CD4-positive, alpha-beta T cell (primary cell): ENCODE results near the gene ZNF513. TPM values are rescaled to one million over a fixed set of nuclear protein-coding genes. Genes with fewer than 3 reads are reported as not detected.
A peak's percentile ranks its signal among the peaks of the same experiment; 100 is the strongest.

Experiments
- ATAC-seq: fragments of 200-7000 bp; cut with Tn5 transposase; one replicate; pipeline ENCODE4 v1.10.0; 2022; ENCODE audit warnings: mild to moderate bottlenecking; ENCODE audit not compliant: poor library complexity
- CTCF ChIA-PET: fragments of 350-600 bp; sonication (Branson Sonifier 250); formaldehyde crosslinking; loops from one replicate; lab custom pipeline; 2021; ENCODE audit warnings: antibody characterized with exemption, inconsistent platforms; lab: Charles Lee
- POLR2A ChIA-PET: fragments of 350-600 bp; sonication (Branson Sonifier 250); formaldehyde crosslinking; loops from one replicate; lab custom pipeline; 2021; ENCODE audit warnings: antibody characterized with exemption, inconsistent platforms; lab: Charles Lee
- DNase-seq, 14 experiments: peaks; one replicate each; pipeline ENCODE4 v3.0.0-alpha.2; 2013 to 2020; ENCODE audit warnings: mixed read lengths in 2 of 14
- H3K27ac ChIP-seq, 2 donors: one replicate each; pipeline versions ENCODE4 v1.5.1 to v1.7.0; 2013; ENCODE audit warnings: low read length in 2 of 2, low read depth in 1 of 2, mild to moderate bottlenecking in 1 of 2
- H3K27me3 ChIP-seq, 2 experiments: 1 replicate in 1 of 2; 2 replicates in 1 of 2; pipeline versions ENCODE4 v1.6.1 to v1.7.0; 2013; ENCODE audit warnings: low read length in 2 of 2, control low read depth in 1 of 2, mild to moderate bottlenecking in 1 of 2, moderate library complexity in 1 of 2; ENCODE audit not compliant: insufficient read depth in 2 of 2, control insufficient read depth in 1 of 2
- H3K36me3 ChIP-seq: one replicate; pipeline ENCODE4 v1.6.1; 2013; ENCODE audit warnings: low read length, control low read depth; ENCODE audit not compliant: insufficient read depth
- H3K4me1 ChIP-seq: one replicate; pipeline ENCODE4 v1.6.1; 2013; ENCODE audit warnings: low read length, control low read depth; ENCODE audit not compliant: insufficient read depth
- H3K4me3 ChIP-seq: one replicate; pipeline ENCODE4 v1.5.1; 2013; ENCODE audit warnings: mild to moderate bottlenecking, low read length, moderate library complexity
- H3K9me3 ChIP-seq, 2 experiments: 1 replicate in 1 of 2; 2 replicates in 1 of 2; pipeline versions ENCODE4 v1.6.1 to v1.7.0; 2013; ENCODE audit warnings: low read length in 2 of 2, mild to moderate bottlenecking in 2 of 2, control low read depth in 1 of 2, moderate library complexity in 1 of 2; ENCODE audit not compliant: control insufficient read depth in 1 of 2, insufficient read depth in 1 of 2
- H3K27ac Mint-ChIP-seq: one replicate; pipeline ENCODE4 v1.8.0; 2020; ENCODE audit warnings: mixed read lengths
- H3K27me3 Mint-ChIP-seq: one replicate; pipeline ENCODE4 v1.8.0; 2021; ENCODE audit warnings: mixed read lengths
- H3K36me3 Mint-ChIP-seq: one replicate; pipeline ENCODE4 v1.8.0; 2021; ENCODE audit warnings: low read depth, mixed read lengths
- H3K4me1 Mint-ChIP-seq: one replicate; pipeline ENCODE4 v1.8.0; 2021; ENCODE audit warnings: low read depth, mixed read lengths
- H3K4me3 Mint-ChIP-seq: one replicate; pipeline ENCODE4 v1.8.0; 2020; ENCODE audit warnings: mild to moderate bottlenecking, mixed read lengths
- H3K9me3 Mint-ChIP-seq: one replicate; pipeline ENCODE4 v1.8.0; 2020; ENCODE audit warnings: mixed read lengths
- CTCF ChIP-seq: fragments of 200-600 bp; IDR thresholded peaks from one replicate; pipeline ENCODE4 v1.8.0; 2022; ENCODE audit warnings: antibody characterized with exemption, mild to moderate bottlenecking
- intact Hi-C, 2 experiments: fragments of 100-400 bp; cut with DNase I in 1 of 2; cut with micrococcal nuclease in 1 of 2; formaldehyde crosslinking; loops; one replicate each; pipeline versions ENCODE4 v1.15.1 to v1.9.0; 2023 to 2025; cut with DNase I, micrococcal nuclease
- total RNA-seq, 174 experiments: library from RNA in 2 of 174; stranded (reverse) in 2 of 174; gene quantifications; one replicate each; pipeline ENCODE4 v1.2.3 and lab custom pipeline; 2021 to 2026

Gene ZNF513
- total RNA-seq, 2 experiments from 2014 or later: 22.8 to 22.9 TPM

- no peak overlapping the region for H3K4me3 ChIP-seq
- TF ChIP-seq CTCF: no peak
- H3K27me3 ChIP-seq: no peaks in the 10 kb centered on the region
- Mint-ChIP-seq H3K27me3 (no peaks in the 10 kb centered on the region), H3K4me3 (no peak overlapping the region), H3K9me3 (no peaks in the 10 kb centered on the region), H3K36me3 (no peaks in the 10 kb centered on the region), H3K4me1 (peaks cover 5% of the 10 kb centered on the region), H3K27ac (no peak overlapping the region)
- ATAC-seq (no peak), DNase-seq (no peak)
- CTCF ChIA-PET: no interaction called here
- POLR2A ChIA-PET: no interaction called here
- no peaks in the 10 kb centered on the region for H3K4me1 ChIP-seq
- no peaks in the 10 kb centered on the region for H3K36me3 ChIP-seq
- no peak overlapping the region for H3K27ac ChIP-seq
- no peaks in the 10 kb centered on the region for H3K9me3 ChIP-seq
- intact Hi-C loops: no loop called here
Observed at GRCh38 chr2:27416151-27416550, 35.6 kb upstream of the ZNF513 start.

GRCh38 chr2:27412419-27413152, 32.1 kb upstream of the ZNF513 start:
- Histone ChIP-seq H3K36me3 (no peaks in the 10 kb centered on the region), H3K4me1 (peaks cover 23% of the 10 kb centered on the region), H3K4me3 (no peak overlapping the region), H3K27ac (no peak overlapping the region), H3K27me3 (no peaks in the 10 kb centered on the region), H3K9me3 (no peaks in the 10 kb centered on the region)
- intact Hi-C loops: no loop called here
- Mint-ChIP-seq H3K4me3 (peak overlapping the region; percentile 76), H3K36me3 (peaks cover 4% of the 10 kb centered on the region), H3K27ac (no peak overlapping the region), H3K4me1 (peaks cover 24% of the 10 kb centered on the region), H3K27me3 (no peaks in the 10 kb centered on the region), H3K9me3 (no peaks in the 10 kb centered on the region)
- DNase-seq: no peak
- no peak for ATAC-seq
- ChIA-PET CTCF (no interaction called here), POLR2A (no interaction called here)
- no peak for TF ChIP-seq CTCF

GRCh38 chr2:27409321-27410073, 29.0 kb upstream of the ZNF513 start, which contains the start of gene PPM1G:
Gene PPM1G, minus strand, starts transcription at chr2:27409591. Its CDS starts 169 bp downstream, at chr2:27409422.
- ATAC-seq (peak; percentile 95), DNase-seq (peak; percentile 92 to 98 (median 96))
- no peak for TF ChIP-seq CTCF
- no peaks in the 10 kb centered on the region for H3K27me3 Mint-ChIP-seq
- Histone ChIP-seq H3K27me3 (no peaks in the 10 kb centered on the region), H3K27ac (peak within 1 kb of the TSS; percentile 85 to 90), H3K9me3 (no peaks in the 10 kb centered on the region), H3K4me1 (peaks cover 33% of the 10 kb centered on the region), H3K36me3 (peaks cover 16% of the 10 kb centered on the region), H3K4me3 (peak within 1 kb of the TSS; percentile 82)
- intact Hi-C loops: loop anchor here (1.0 to 10.0 kb wide), 7 partner anchors 19 to 254 kb away; partner anchors contain the start of genes EIF2B4 (in 2 of the 2), SNX17 (in 2 of the 2), CCDC121 (in 1 of the 2) and GPN1 (in 1 of the 2)
- no peaks in the 10 kb centered on the region for H3K9me3 Mint-ChIP-seq
- peak within 1 kb of the TSS; percentile 82 for H3K27ac Mint-ChIP-seq
- POLR2A ChIA-PET: interaction anchor here (0.6 to 2.7 kb wide), 11 partner anchors 18 to 841 kb away, joined by 3 to 59 read pairs (median 8); partner anchors contain the start of genes CCDC121, EIF2B4, GPN1 and GTF3C2
- CTCF ChIA-PET: interaction anchor here (0.8 to 2.3 kb wide), 6 partner anchors 18 to 274 kb away, joined by 3 to 12 read pairs (median 3); no protein-coding TSS in a partner anchor
- peaks cover 15% of the 10 kb centered on the region for H3K36me3 Mint-ChIP-seq
- H3K4me3 Mint-ChIP-seq: peak within 1 kb of the TSS; percentile 90
- H3K4me1 Mint-ChIP-seq: peaks cover 41% of the 10 kb centered on the region
